ENCODE measurements around the gene RELA. TPM values are rescaled to one million over a fixed set of nuclear protein-coding genes. Genes with fewer than 3 reads are reported as not detected.

RELA gene
- total and polyA plus RNA-seq, 2 of the 4 experiments (the other 2 are of a cell fraction): 8.6 to 53.0 TPM

- intact Hi-C loops (cut with micrococcal nuclease): loop anchor here (10.0 kb wide), 1 partner anchor 72 kb away; no protein-coding TSS in a partner anchor
Observed at GRCh38 chr11:65692367-65692766, 29.7 kb upstream of the RELA start.

More at GRCh38 chr11:65692367-65692766, 29.7 kb upstream of the RELA start:
- no peaks in the 10 kb centered on the region for H3K9me3 ChIP-seq (ENCODE audit: control insufficient read depth, insufficient read depth, low read length)
- no peak overlapping the region for H3K23ac ChIP-seq (ENCODE audit: low read depth, low read length)
- no peak overlapping the region for H2BK15ac ChIP-seq (ENCODE audit: low read depth, low read length)
- no peak overlapping the region for H2BK20ac ChIP-seq (ENCODE audit: low read depth, low read length)
- H3K36me3 ChIP-seq (ENCODE audit: control insufficient read depth, insufficient read depth, low read length): no peaks in the 10 kb centered on the region
- no peak overlapping the region for H2BK120ac ChIP-seq (ENCODE audit: low read depth, low read length)
- H3K27ac ChIP-seq (ENCODE audit: insufficient read depth, low read length): no peak overlapping the region
- H2BK5ac ChIP-seq (ENCODE audit: low read depth, low read length, poor library complexity, severe bottlenecking): no peak overlapping the region
- H3K4me1 ChIP-seq (ENCODE audit: control insufficient read depth, insufficient read depth, low read length): no peaks in the 10 kb centered on the region
- peaks cover 27% of the 10 kb centered on the region for H3K27me3 ChIP-seq (ENCODE audit: control insufficient read depth, insufficient read depth, low read length)
- H2AFZ ChIP-seq (replicated peaks; ENCODE audit: low read length, poor library complexity): peak overlapping the region; percentile 43
- BruUV-seq (replicated peaks): no TSS peak
- ChIA-PET CTCF (interaction anchor here (0.6 kb wide), 1 partner anchor 22 kb away, joined by 3 read pairs; no protein-coding TSS in a partner anchor), POLR2A (ENCODE audit: unreplicated experiment) (no interaction called here)
- no peak overlapping the region for H4K91ac ChIP-seq (ENCODE audit: insufficient read depth, low read depth, low read length)
- H3K14ac ChIP-seq (replicated peaks; ENCODE audit: low read depth, low read length): no peak overlapping the region
- no peak overlapping the region for H3K4me2 ChIP-seq (ENCODE audit: low read depth, low read length)
- dilution Hi-C loops (cut with HindIII; ENCODE audit: low sequenced_read_pairs, unreplicated experiment): no loop called here
- no peak overlapping the region for H3K4ac ChIP-seq (ENCODE audit: low read depth, low read length)
- H3K18ac ChIP-seq (ENCODE audit: low read depth, low read length): no peak overlapping the region
- no peak overlapping the region for H4K8ac ChIP-seq (ENCODE audit: low read depth in 2 of 2, low read length in 2 of 2)
- 0 out of 2 replicates have a peak, but pooled peaks cover 2% of the 10 kb centered on the region for H3K9me1 ChIP-seq (ENCODE audit: insufficient read depth, low read length)
- H4K5ac ChIP-seq (ENCODE audit: low read depth, low read length): no peak overlapping the region
- H3K56ac ChIP-seq (ENCODE audit: extremely low read depth, insufficient read depth, low read length): no peak overlapping the region
- H2AK5ac ChIP-seq (ENCODE audit: low read depth, low read length): no peak overlapping the region
- no peak overlapping the region for H3K4me3 ChIP-seq (ENCODE audit: insufficient read depth, low read depth, low read length)
- no peak for TF ChIP-seq CTCF (conservative IDR thresholded peaks at IDR 0.05; ENCODE audit: low read depth, low read length)
- no peak for TF ChIP-seq RFX5 (IDR thresholded peaks at IDR 0.05; ENCODE audit: low read depth, low read length)
- no peak for TF ChIP-seq CEBPB (IDR thresholded peaks at IDR 0.05; ENCODE audit: low read depth, low read length)
- TF ChIP-seq SMC3 (IDR thresholded peaks at IDR 0.05; ENCODE audit: low read depth, low read length): no peak
- no peak for TF ChIP-seq USF2 (IDR thresholded peaks at IDR 0.05; ENCODE audit: low read depth, low read length)
- no peak for TF ChIP-seq RCOR1 (IDR thresholded peaks at IDR 0.05; ENCODE audit: insufficient replicate concordance, low read length)
- no peak for TF ChIP-seq MAZ (IDR thresholded peaks at IDR 0.05; ENCODE audit: borderline replicate concordance, low read depth, low read length)
- TF ChIP-seq ELK1 (IDR thresholded peaks at IDR 0.05; ENCODE audit: borderline replicate concordance, low read depth, low read length): no peak
- TF ChIP-seq NFE2L2 (IDR thresholded peaks at IDR 0.05; ENCODE audit: low read depth, low read length): no peak
- TF ChIP-seq BHLHE40 (IDR thresholded peaks at IDR 0.05; ENCODE audit: low read depth, low read length): no peak
- no peak for TF ChIP-seq CHD1 (IDR thresholded peaks at IDR 0.05; ENCODE audit: low read depth, low read length)
- no peak overlapping the region for H2AK9ac ChIP-seq (replicated peaks; ENCODE audit: low read depth, low read length, poor library complexity)
- no peaks in the 10 kb centered on the region for H3K79me1 ChIP-seq (ENCODE audit: low read depth in 1 of 2, low read length in 2 of 2)
- DNase-seq: no peak
- H3K9ac ChIP-seq (ENCODE audit: low read depth, low read length): no peak overlapping the region
- H4K20me1 ChIP-seq (ENCODE audit: insufficient read depth, low read length): no peaks in the 10 kb centered on the region
- in situ Hi-C loops (cut with MboI; ENCODE audit: low sequenced_read_pairs): no loop called here
- WGBS, 2 experiments (ENCODE audit: extremely low coverage in 2 of 2, insufficient read length in 1 of 2): 65% methylated on average over 2 of the region's 11 CpGs; no CpG with 5 or more reads in 1 of the 2 experiments
- no peak for ATAC-seq (ENCODE audit: low read depth)
